CD4-positive, alpha-beta T cell treated with Interleukin-21 for 1 hour (primary cell): Measurements from ENCODE around the gene YJU2.
A peak's percentile ranks its signal among the peaks of the same experiment; 100 is the strongest.
"Not testable (repeated sequence)": the region's sequence is repeated elsewhere in the genome, so short reads cannot be mapped to it uniquely, and the experiment has no call there.

Experiments
- DNase-seq: peaks from one replicate; pipeline ENCODE4 v3.0.0-alpha.2; 2020

Gene YJU2

GRCh38 chr19:4246767-4247593 is at the start of gene YJU2:
TSS of gene YJU2 (plus strand) at chr19:4247080. CDS start at chr19:4247147, 67 bp downstream.
- peak; percentile 99 for DNase-seq

GRCh38 chr19:4197228-4197624 is 49.7 kb upstream of the YJU2 start:
- no peak for DNase-seq

- no peak for DNase-seq
Observed at GRCh38 chr19:4197625-4198466, 49.0 kb upstream of the YJU2 start.

- DNase-seq = no peak
Observed at GRCh38 chr19:4198467-4199126, 48.3 kb upstream of the YJU2 start.

- DNase-seq = no peak
Observed at GRCh38 chr19:4199699-4200293, 47.1 kb upstream of the YJU2 start.

- no peak for DNase-seq
Observed at GRCh38 chr19:4200940-4201542, 45.8 kb upstream of the YJU2 start.

- DNase-seq = no peak
Observed at GRCh38 chr19:4201798-4202197, 45.1 kb upstream of the YJU2 start.

- no peak for DNase-seq
Observed at GRCh38 chr19:4206818-4207484, 39.9 kb upstream of the YJU2 start.

GRCh38 chr19:4208385-4209094 is 38.3 kb upstream of the YJU2 start:
- no peak for DNase-seq

- DNase-seq = no peak
Observed at GRCh38 chr19:4210166-4210731, 36.6 kb upstream of the YJU2 start.

- no peak for DNase-seq
Observed at GRCh38 chr19:4213116-4213515, 33.8 kb upstream of the YJU2 start.

- no peak for DNase-seq
Observed at GRCh38 chr19:4215807-4216206, 31.1 kb upstream of the YJU2 start.

- no peak for DNase-seq
Observed at GRCh38 chr19:4216846-4217245, 30.0 kb upstream of the YJU2 start.

- no peak for DNase-seq
Observed at GRCh38 chr19:4217429-4218264, 29.2 kb upstream of the YJU2 start.

GRCh38 chr19:4218523-4218922 is 28.4 kb upstream of the YJU2 start:
- DNase-seq = not testable (repeated sequence)

- no peak for DNase-seq
Observed at GRCh38 chr19:4220188-4220587, 26.7 kb upstream of the YJU2 start.

GRCh38 chr19:4224470-4224869 is 22.4 kb upstream of the YJU2 start:
- no peak for DNase-seq

- DNase-seq = no peak
Observed at GRCh38 chr19:4225885-4226284, 21.0 kb upstream of the YJU2 start.

GRCh38 chr19:4227771-4228170 is 19.1 kb upstream of the YJU2 start:
- DNase-seq = no peak

GRCh38 chr19:4228765-4229178 is 18.1 kb upstream of the YJU2 start:
- DNase-seq = no peak
